H1 (cell line): Measurements from ENCODE around the gene UMODL1. TPM values are rescaled to one million over a fixed set of nuclear protein-coding genes. Genes with fewer than 3 reads are reported as not detected.

Source experiments
- CTCF ChIA-PET: fragments of 300-600 bp; sonication (Branson Sonifier 250); formaldehyde crosslinking; loops from one replicate; lab custom pipeline; 2021; ENCODE audit not compliant: partially characterized antibody; lab: Charles Lee
- POLR2A ChIA-PET: fragments of 300-600 bp; sonication (Branson Sonifier 250); formaldehyde crosslinking; loops from one replicate; lab custom pipeline; 2021; ENCODE audit warnings: inconsistent platforms; ENCODE audit not compliant: partially characterized antibody; lab: Charles Lee
- DNase-seq, 2 experiments: peaks; one replicate each; pipeline versions ENCODE4 v3.0.0 to v3.0.0-alpha.2; 2010 to 2022; ENCODE audit warnings: low spot score in 2 of 2, low read depth in 1 of 2, mixed read lengths in 1 of 2
- FAIRE-seq: peaks from 2 replicates; lab custom pipeline; 2011; peaks lifted over from hg19 to GRCh38; lab: Jason Lieb, UNC
- H2AFZ ChIP-seq: 2 replicates; pipeline ENCODE4 v1.8.1; 2012; ENCODE audit warnings: low read length, inconsistent platforms
- H2AK5ac ChIP-seq: 2 replicates; pipeline ENCODE4 v1.6.1; 2013; ENCODE audit warnings: low read depth, low read length
- H2BK120ac ChIP-seq: replicated peaks from 2 replicates; pipeline ENCODE3; 2013; ENCODE audit warnings: low read depth, low read length, inconsistent platforms
- H2BK12ac ChIP-seq: 2 replicates; pipeline ENCODE4 v1.6.1; 2013; ENCODE audit warnings: low read depth, low read length
- H2BK15ac ChIP-seq: 2 replicates; pipeline ENCODE4 v1.6.1; 2013; ENCODE audit warnings: low read length
- H2BK20ac ChIP-seq: 2 replicates; pipeline ENCODE4 v1.6.1; 2013; ENCODE audit warnings: low read length
- H2BK5ac ChIP-seq: 2 replicates; pipeline ENCODE4 v1.6.1; 2013; ENCODE audit warnings: low read depth, low read length
- H3K14ac ChIP-seq: 2 replicates; pipeline ENCODE4 v1.6.1; 2013; ENCODE audit warnings: inconsistent platforms; ENCODE audit not compliant: insufficient read length
- H3K18ac ChIP-seq: 2 replicates; pipeline ENCODE4 v1.6.1; 2013; ENCODE audit warnings: low read length; ENCODE audit errors: extremely low read depth
- H3K23ac ChIP-seq: 2 replicates; pipeline ENCODE4 v1.6.1; 2013; ENCODE audit warnings: inconsistent platforms; ENCODE audit not compliant: insufficient read length
- H3K23me2 ChIP-seq: 2 replicates; pipeline ENCODE4 v1.6.1; 2013; ENCODE audit warnings: low read depth, low read length
- H3K27ac ChIP-seq: 2 replicates; pipeline ENCODE4 v1.6.1; 2011; ENCODE audit warnings: low read depth, low read length, inconsistent platforms
- H3K27me3 ChIP-seq, 4 experiments: replicated peaks in 1 of 4; 1 replicate in 1 of 4; 2 replicates in 3 of 4; pipeline versions ENCODE4 v1.6.1 to v1.8.1; 2011 to 2013; ENCODE audit warnings: low read length in 3 of 4, mild to moderate bottlenecking in 3 of 4, inconsistent platforms in 2 of 4, mixed read lengths in 2 of 4, moderate library complexity in 1 of 4; ENCODE audit not compliant: control insufficient read depth in 3 of 4, insufficient read depth in 3 of 4; ENCODE audit errors: extremely low read depth in 1 of 4
- H3K36me3 ChIP-seq, 4 experiments: 2 replicates each; pipeline versions ENCODE4 v1.6.1 to v1.8.1; 2011 to 2013; ENCODE audit warnings: mild to moderate bottlenecking in 4 of 4, low read length in 3 of 4, moderate library complexity in 2 of 4, control low read depth in 1 of 4, inconsistent platforms in 1 of 4; ENCODE audit not compliant: insufficient read depth in 4 of 4, control insufficient read depth in 2 of 4
- H3K4ac ChIP-seq: replicated peaks from 2 replicates; pipeline ENCODE3; 2013; ENCODE audit warnings: low read length, low read depth, mixed read lengths, inconsistent platforms; ENCODE audit not compliant: insufficient read length
- H3K4me1 ChIP-seq, 4 experiments: replicated peaks in 1 of 4; 1 replicate in 1 of 4; 2 replicates in 3 of 4; pipeline versions ENCODE4 v1.6.1 to v1.8.1; 2011 to 2013; ENCODE audit warnings: low read length in 3 of 4, inconsistent platforms in 2 of 4, mixed read lengths in 1 of 4; ENCODE audit not compliant: insufficient read depth in 4 of 4, control insufficient read depth in 3 of 4
- H3K4me2 ChIP-seq, 2 experiments: 2 replicates each; pipeline versions ENCODE4 v1.6.1 to v1.8.1; 2011 to 2013; ENCODE audit warnings: low read depth in 2 of 2, low read length in 2 of 2, control low read depth in 1 of 2, inconsistent platforms in 1 of 2, mild to moderate bottlenecking in 1 of 2; ENCODE audit not compliant: insufficient read depth in 1 of 2
- H3K4me3 ChIP-seq, 4 experiments: fragments of 200-600, 300-600 bp in 1 of 4; sonication (generic), shearing (Covaris generic), sonication (Bioruptor Twin) in 1 of 4; 2 replicates each; pipeline versions ENCODE4 v1.5.1 to v1.8.1; 2011 to 2016; ENCODE audit warnings: low read length in 4 of 4, low read depth in 3 of 4, control low read depth in 2 of 4, inconsistent platforms in 2 of 4, mild to moderate bottlenecking in 2 of 4, mixed read lengths in 1 of 4, moderate library complexity in 1 of 4; ENCODE audit not compliant: insufficient read depth in 2 of 4; ENCODE audit errors: extremely low read depth in 1 of 4
- H3K56ac ChIP-seq: replicated peaks from 2 replicates; pipeline ENCODE3; 2013; ENCODE audit warnings: low read depth, mild to moderate bottlenecking, mixed read lengths, low read length, inconsistent platforms; ENCODE audit not compliant: insufficient read length
- H3K79me1 ChIP-seq: 2 replicates; pipeline ENCODE4 v1.6.1; 2013; ENCODE audit warnings: low read depth, low read length, control low read depth
- H3K79me2 ChIP-seq, 2 experiments: 2 replicates each; pipeline versions ENCODE4 v1.6.1 to v1.8.1; 2012 to 2013; ENCODE audit warnings: low read length in 2 of 2, mild to moderate bottlenecking in 2 of 2, inconsistent platforms in 1 of 2; ENCODE audit not compliant: insufficient read depth in 2 of 2, control insufficient read depth in 1 of 2
- H3K9ac ChIP-seq, 4 experiments: replicated peaks in 1 of 4; 1 replicate in 1 of 4; 2 replicates in 3 of 4; pipeline versions ENCODE4 v1.6.1 to v1.8.1; 2011 to 2013; ENCODE audit warnings: low read depth in 3 of 4, low read length in 3 of 4, control low read depth in 2 of 4, mild to moderate bottlenecking in 2 of 4, moderate library complexity in 2 of 4, inconsistent platforms in 1 of 4; ENCODE audit errors: extremely low read depth in 1 of 4
- H3K9me3 ChIP-seq, 2 experiments: 2 replicates each; pipeline versions ENCODE4 v1.6.1 to v1.8.1; 2012 to 2013; ENCODE audit warnings: mild to moderate bottlenecking in 2 of 2, moderate library complexity in 2 of 2, control low read depth in 1 of 2, inconsistent platforms in 1 of 2, low read depth in 1 of 2, low read length in 1 of 2, mixed read lengths in 1 of 2; ENCODE audit not compliant: insufficient read depth in 2 of 2
- H4K20me1 ChIP-seq, 2 experiments: replicated peaks in 1 of 2; 2 replicates each; pipeline versions ENCODE3 to v1.8.1; 2011 to 2013; ENCODE audit warnings: inconsistent platforms in 2 of 2, low read length in 2 of 2, mild to moderate bottlenecking in 1 of 2; ENCODE audit not compliant: insufficient read depth in 2 of 2, control insufficient read depth in 1 of 2
- H4K5ac ChIP-seq: 2 replicates; pipeline ENCODE4 v1.6.1; 2013; ENCODE audit warnings: low read length, low read depth, mixed read lengths, inconsistent platforms; ENCODE audit not compliant: insufficient read length
- H4K8ac ChIP-seq: 2 replicates; pipeline ENCODE4 v1.8.0; 2013; ENCODE audit warnings: mild to moderate bottlenecking, moderate library complexity, low read length, inconsistent platforms; ENCODE audit not compliant: insufficient read depth; ENCODE audit errors: extremely low read depth
- H4K91ac ChIP-seq: replicated peaks from 2 replicates; pipeline ENCODE3; 2013; ENCODE audit warnings: low read length, mixed read lengths, inconsistent platforms; ENCODE audit not compliant: insufficient read length
- ATF3 ChIP-seq: IDR thresholded peaks from 2 replicates; pipeline ENCODE4 v1.6.1; 2011; ENCODE audit warnings: low read depth, mild to moderate bottlenecking, low read length; ENCODE audit not compliant: insufficient read depth
- BRCA1 ChIP-seq: IDR thresholded peaks from 2 replicates; pipeline ENCODE4 v1.6.1; 2012; ENCODE audit warnings: low read depth, low read length, improper control_type of control experiment
- CHD2 ChIP-seq: IDR thresholded peaks from 2 replicates; pipeline ENCODE4 v1.6.1; 2012; ENCODE audit warnings: low read length, improper control_type of control experiment
- CREB1 ChIP-seq: IDR thresholded peaks from 2 replicates; pipeline ENCODE4 v1.6.1; 2012; ENCODE audit warnings: inconsistent platforms
- HDAC2 ChIP-seq, 2 experiments: fragments of 300-600 bp in 1 of 2; sonication (generic) in 1 of 2; IDR thresholded peaks; 2 replicates each; pipeline ENCODE4 v1.6.1; 2011 to 2012; ENCODE audit warnings: low read depth in 2 of 2, low read length in 2 of 2, mild to moderate bottlenecking in 2 of 2, moderate library complexity in 2 of 2, borderline replicate concordance in 1 of 2, inconsistent platforms in 1 of 2
- PHF8 ChIP-seq: fragments of 200-600 bp; sonication (generic); conservative IDR thresholded peaks from 2 replicates; pipeline ENCODE4 v1.7.1; 2012; ENCODE audit warnings: low read depth, mild to moderate bottlenecking, inconsistent platforms, low read length, moderate library complexity
- RXRA ChIP-seq: IDR thresholded peaks from 2 replicates; pipeline ENCODE4 v1.6.1; 2011; ENCODE audit warnings: low read depth, mild to moderate bottlenecking, low read length, moderate library complexity; ENCODE audit not compliant: insufficient read depth
- TBP ChIP-seq: IDR thresholded peaks from 2 replicates; pipeline ENCODE4 v1.6.1; 2011; ENCODE audit warnings: low read depth, low read length, improper control_type of control experiment
- WGBS, 2 experiments: shearing (Covaris generic) in 1 of 2; methylation state at CpG; one replicate each; pipeline versions ENCODE4 v1.1.6 to v1.1.7; 2013 to 2015; ENCODE audit warnings: low lambda C conversion rate in 2 of 2, mixed read lengths in 2 of 2, inconsistent platforms in 1 of 2, low coverage in 1 of 2, missing lambda C conversion rate in 1 of 2; ENCODE audit not compliant: insufficient replicate concordance in 2 of 2, insufficient coverage in 1 of 2, insufficient read length in 1 of 2; ENCODE audit errors: extremely low coverage in 1 of 2, missing lambda C conversion rate in 1 of 2; 5-methylcytosine and 5-hydroxymethylcytosine counted together
- polyA plus RNA-seq, 7 experiments: library from polyadenylated mRNA; depleted of rRNA in 3 of 7; stranded (reverse) in 5 of 7; unstranded in 2 of 7; fragments of >200 nt in 5 of 7; fragments of 200-250 nt in 2 of 7; gene quantifications; 1 replicate in 5 of 7; 2 replicates in 1 of 7; 4 replicates in 1 of 7; pipeline versions ENCODE4 v1.2.1 to v1.2.3, GENCODE V29; 2011 to 2013; ENCODE audit warnings: missing spikeins in 2 of 7, mixed read lengths in 2 of 7
- total RNA-seq: library from RNA; stranded (reverse); fragmentation: NEBNext Ultra II Directional; extraction: Animal tissue kit (Norgen Biotek cat#: 25700); gene quantifications from 2 replicates; pipeline ENCODE4 v1.2.1, GENCODE V29; 2021
- TF ChIP-seq, protein P1 (sequence below), 3 experiments: IDR thresholded peaks; 1 replicate in 2 of 3; 2 replicates in 1 of 3; pipeline versions ENCODE4 v1.5.1 to v1.6.1; 2011; ENCODE audit warnings: low read length in 3 of 3, mild to moderate bottlenecking in 3 of 3, inconsistent platforms in 2 of 3, low read depth in 1 of 3, moderate library complexity in 1 of 3; ENCODE audit not compliant: insufficient read depth in 1 of 3; ENCODE audit errors: control extremely low read depth in 1 of 3
- TF ChIP-seq, protein P2 (sequence below): IDR thresholded peaks from 2 replicates; pipeline ENCODE4 v1.6.1; 2011; ENCODE audit warnings: low read length, improper control_type of control experiment

UMODL1 gene
- total and polyA plus RNA-seq, 2 of the 8 experiments (the other 6 are each of a cell fraction or from before 2014, with no cell fraction given) = not detected

GRCh38 chr21:42030311-42030710, 40.8 kb upstream of the UMODL1 start:
- no peak overlapping the region for H3K9ac ChIP-seq
- H2AK5ac ChIP-seq = no peak overlapping the region
- H3K56ac ChIP-seq = no peak overlapping the region
- no peak overlapping the region for H2AFZ ChIP-seq
- no peaks in the 10 kb centered on the region for H3K79me2 ChIP-seq
- no peaks in the 10 kb centered on the region for H3K79me1 ChIP-seq
- H3K27ac ChIP-seq = no peak overlapping the region
- DNase-seq = no peak
- peaks cover 10% of the 10 kb centered on the region; the same call in 1 of the 2 replicates for H3K23me2 ChIP-seq
- H2BK20ac ChIP-seq = no peak overlapping the region
- 91% methylated on average over 4 of the region's 4 CpGs; no CpG with 5 or more reads in 1 of the 2 experiments for WGBS, 2 experiments
- no peak overlapping the region for H3K4me2 ChIP-seq
- no peak overlapping the region for H4K8ac ChIP-seq
- H3K14ac ChIP-seq = no peak overlapping the region
- H2BK12ac ChIP-seq = no peak overlapping the region
- no peak overlapping the region for H4K91ac ChIP-seq
- no peak overlapping the region for H3K4me3 ChIP-seq
- ChIA-PET CTCF (interaction anchor here (1.4 kb wide), 1 partner anchor 87 kb away, joined by 5 read pairs; no protein-coding TSS in a partner anchor), POLR2A (no interaction called here)
- H2BK120ac ChIP-seq = no peak overlapping the region
- H2BK15ac ChIP-seq = no peak overlapping the region
- no peaks in the 10 kb centered on the region; a peak in 1 of 7 replicates for H3K4me1 ChIP-seq
- H3K36me3 ChIP-seq = no peaks in the 10 kb centered on the region
- H3K23ac ChIP-seq = no peak overlapping the region
- H3K4ac ChIP-seq = no peak overlapping the region
- H4K5ac ChIP-seq = no peak overlapping the region
- H3K9me3 ChIP-seq = no peaks in the 10 kb centered on the region
- no peaks in the 10 kb centered on the region; a peak in 1 of 7 replicates for H3K27me3 ChIP-seq
- no peak overlapping the region for H3K18ac ChIP-seq
- peaks cover 0 to 7% of the 10 kb centered on the region in 2 experiments for H4K20me1 ChIP-seq
- FAIRE-seq = no peak
- H2BK5ac ChIP-seq = no peak overlapping the region
- TF ChIP-seq, protein P1, sequence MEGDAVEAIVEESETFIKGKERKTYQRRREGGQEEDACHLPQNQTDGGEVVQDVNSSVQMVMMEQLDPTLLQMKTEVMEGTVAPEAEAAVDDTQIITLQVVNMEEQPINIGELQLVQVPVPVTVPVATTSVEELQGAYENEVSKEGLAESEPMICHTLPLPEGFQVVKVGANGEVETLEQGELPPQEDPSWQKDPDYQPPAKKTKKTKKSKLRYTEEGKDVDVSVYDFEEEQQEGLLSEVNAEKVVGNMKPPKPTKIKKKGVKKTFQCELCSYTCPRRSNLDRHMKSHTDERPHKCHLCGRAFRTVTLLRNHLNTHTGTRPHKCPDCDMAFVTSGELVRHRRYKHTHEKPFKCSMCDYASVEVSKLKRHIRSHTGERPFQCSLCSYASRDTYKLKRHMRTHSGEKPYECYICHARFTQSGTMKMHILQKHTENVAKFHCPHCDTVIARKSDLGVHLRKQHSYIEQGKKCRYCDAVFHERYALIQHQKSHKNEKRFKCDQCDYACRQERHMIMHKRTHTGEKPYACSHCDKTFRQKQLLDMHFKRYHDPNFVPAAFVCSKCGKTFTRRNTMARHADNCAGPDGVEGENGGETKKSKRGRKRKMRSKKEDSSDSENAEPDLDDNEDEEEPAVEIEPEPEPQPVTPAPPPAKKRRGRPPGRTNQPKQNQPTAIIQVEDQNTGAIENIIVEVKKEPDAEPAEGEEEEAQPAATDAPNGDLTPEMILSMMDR (IDR thresholded peaks at IDR 0.05; ENCODE audit: control extremely low read depth in 1 of 3, insufficient read depth in 1 of 3, low read depth in 1 of 3, low read length in 3 of 3) = no peak
- no peak for TF ChIP-seq BRCA1
- no peak for TF ChIP-seq HDAC2 (IDR thresholded peaks at IDR 0.05; ENCODE audit: borderline replicate concordance in 1 of 2, low read depth in 2 of 2, low read length in 2 of 2)
- TF ChIP-seq, protein P2, sequence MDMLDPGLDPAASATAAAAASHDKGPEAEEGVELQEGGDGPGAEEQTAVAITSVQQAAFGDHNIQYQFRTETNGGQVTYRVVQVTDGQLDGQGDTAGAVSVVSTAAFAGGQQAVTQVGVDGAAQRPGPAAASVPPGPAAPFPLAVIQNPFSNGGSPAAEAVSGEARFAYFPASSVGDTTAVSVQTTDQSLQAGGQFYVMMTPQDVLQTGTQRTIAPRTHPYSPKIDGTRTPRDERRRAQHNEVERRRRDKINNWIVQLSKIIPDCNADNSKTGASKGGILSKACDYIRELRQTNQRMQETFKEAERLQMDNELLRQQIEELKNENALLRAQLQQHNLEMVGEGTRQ = no peak
- no peak for TF ChIP-seq TBP
- no peak for TF ChIP-seq ATF3
- no peak for TF ChIP-seq CHD2
- TF ChIP-seq RXRA = no peak
- no peak for TF ChIP-seq PHF8
- no peak for TF ChIP-seq CREB1
